Caki2 (cell line): ENCODE data around the gene KPTN. TPM values are rescaled to one million over a fixed set of nuclear protein-coding genes. Genes with fewer than 3 reads are reported as not detected.
A peak's percentile ranks its signal among the peaks of the same experiment; 100 is the strongest.

Experiments used
- DNase-seq: peaks from one replicate; pipeline ENCODE4 v3.0.0-alpha.2; 2015; ENCODE audit warnings: low read depth
- in situ Hi-C: cut with HindIII; loops from 2 replicates; pipeline ENCODE4 v1.10.0; 2016; ENCODE audit warnings: low sequenced_read_pairs, low pct_unique_long_range_greater_than_20kb, mixed read lengths
- total RNA-seq: library from RNA; depleted of rRNA; stranded (reverse); fragments of >200 nt; shearing (Covaris generic); gene quantifications from 2 replicates; pipeline ENCODE4 v1.2.3, GENCODE V29; 2014; ENCODE audit warnings: low replicate concordance; rRNA removed

Gene KPTN
- total RNA-seq, 1 experiment from 2014 or later = 4.7 TPM

- in situ Hi-C loops = no loop called here
- peak; percentile 99 for DNase-seq
These were observed 55.7 kb downstream of the KPTN start for GRCh38 chr19:47428177-47428894.

GRCh38 chr19:47427241-47428176, 56.5 kb downstream of the KPTN start:
- DNase-seq = peak; percentile 81
- in situ Hi-C loops = no loop called here

Other genes starting within 250 kb of the KPTN start
- gene CCDC9, start 227.7 kb downstream of the KPTN start, total RNA-seq = 26.4 and 28.8 TPM in 2 replicates
- gene INAFM1, start 209.3 kb downstream of the KPTN start, total RNA-seq = 2.4 and 5.0 TPM in 2 replicates
- 1.5 and 3.1 TPM in 2 replicates for gene C5AR1, start 174.4 kb downstream of the KPTN start, total RNA-seq
- gene C5AR2, start 152.0 kb downstream of the KPTN start, total RNA-seq = not detected in 2 replicates
- gene DHX34, start 134.9 kb downstream of the KPTN start, total RNA-seq = 12.5 and 23.4 TPM in 2 replicates
- gene MEIS3, start 64.7 kb downstream of the KPTN start, total RNA-seq = 41.7 and 44.4 TPM in 2 replicates
- not detected in 2 replicates for gene SLC8A2, start 12.3 kb downstream of the KPTN start, total RNA-seq
- gene NAPA, start 30.8 kb upstream of the KPTN start, total RNA-seq = 48.5 and 100 TPM in 2 replicates
- not detected in 2 replicates for gene ZNF541, start 88.9 kb upstream of the KPTN start, total RNA-seq
- gene BICRA, start 124.9 kb upstream of the KPTN start, total RNA-seq = 0.29 and 0.34 TPM in 2 replicates
- 7.4 and 12.4 TPM in 2 replicates for gene EHD2, start 229.2 kb upstream of the KPTN start, total RNA-seq